GM12878 (cell line): ENCODE results near the gene SDHAF2.

Source experiments
- ATF7 ChIP-seq: fragments of 450-650 bp; IDR thresholded peaks from 2 replicates; pipeline ENCODE4 v1.6.1; 2016; ENCODE audit warnings: low read depth, mild to moderate bottlenecking
- CHD1 ChIP-seq: IDR thresholded peaks from 2 replicates; pipeline ENCODE4 v1.6.1; 2012; ENCODE audit warnings: low read depth, low read length, improper control_type of control experiment
- CTCF ChIP-seq, 3 experiments: IDR thresholded peaks in 2 of 3; conservative IDR thresholded peaks in 1 of 3; 2 replicates each; pipeline ENCODE4 v1.5.1; 2011; ENCODE audit warnings: low read depth in 3 of 3, low read length in 3 of 3, mild to moderate bottlenecking in 3 of 3, control low read depth in 2 of 3, moderate library complexity in 2 of 3, inconsistent platforms in 1 of 3, mixed read lengths in 1 of 3; ENCODE audit not compliant: control insufficient read depth in 2 of 3, insufficient read depth in 1 of 3; ENCODE audit errors: extremely low read depth in 1 of 3
- EP300 ChIP-seq, 2 experiments: fragments of 150-350 bp in 1 of 2; IDR thresholded peaks; 2 replicates each; pipeline ENCODE4 v1.6.1; 2011 to 2012; ENCODE audit warnings: low read depth in 2 of 2, low read length in 2 of 2, borderline replicate concordance in 1 of 2, improper control_type of control experiment in 1 of 2, inconsistent platforms in 1 of 2; ENCODE audit not compliant: control insufficient read depth in 1 of 2
- EZH2 ChIP-seq: IDR thresholded peaks from 2 replicates; pipeline ENCODE4 v1.6.1; 2012; ENCODE audit warnings: low read depth, mild to moderate bottlenecking, control low read depth, inconsistent platforms, low read length, borderline replicate concordance; ENCODE audit not compliant: control insufficient read depth
- MAX ChIP-seq: IDR thresholded peaks from 2 replicates; pipeline ENCODE4 v1.6.1; 2012; ENCODE audit warnings: low read depth, low read length, improper control_type of control experiment
- MXI1 ChIP-seq: fragments of 150-350 bp; IDR thresholded peaks from 2 replicates; pipeline ENCODE4 v1.6.1; 2011; ENCODE audit warnings: low read depth, mild to moderate bottlenecking, inconsistent platforms, low read length, improper control_type of control experiment
- TAF1 ChIP-seq: IDR thresholded peaks from 2 replicates; pipeline ENCODE4 v1.6.1; 2011; ENCODE audit warnings: mild to moderate bottlenecking, low read depth, low read length, borderline replicate concordance

- no peak for TF ChIP-seq CTCF (IDR thresholded peaks at IDR 0.05 in 2 of 3, conservative IDR thresholded peaks at IDR 0.05 in 1 of 3; ENCODE audit: control insufficient read depth in 2 of 3, extremely low read depth in 1 of 3, insufficient read depth in 1 of 3, low read depth in 3 of 3, low read length in 3 of 3)
- no peak for TF ChIP-seq EP300 (IDR thresholded peaks at IDR 0.05; ENCODE audit: borderline replicate concordance in 1 of 2, control insufficient read depth in 1 of 2, low read depth in 2 of 2, low read length in 2 of 2)
- no peak for TF ChIP-seq ATF7
- no peak for TF ChIP-seq TAF1
- no peak for TF ChIP-seq EZH2
- no peak for TF ChIP-seq CHD1
- no peak for TF ChIP-seq MAX
- no peak for TF ChIP-seq MXI1
Measured at GRCh38 chr11:61406991-61407728, 22.8 kb upstream of the SDHAF2 start.
